Cardiac septum (tissue), 1 donor: ENCODE results near the gene MAPK4. TPM values are rescaled to one million over a fixed set of nuclear protein-coding genes. Genes with fewer than 3 reads are reported as not detected.

Source experiments
- DNase-seq: peaks from one replicate; pipeline ENCODE4 v3.0.0-alpha.2; 2020; ENCODE audit warnings: low spot score
- intact Hi-C: fragments of 100-400 bp; cut with DNase I; formaldehyde crosslinking; loops from one replicate; pipeline ENCODE4 v1.14.0; 2022
- total RNA-seq: library from RNA; stranded (reverse); fragmentation: NEBNext Ultra II Directional; extraction: Animal tissue kit (Norgen Biotek cat#: 25700); gene quantifications from one replicate; pipeline ENCODE4 v1.2.1, GENCODE V29; 2021
- donor health status: DM: no; HTN: no; CAD: no.

The MAPK4 gene
- total RNA-seq, 1 donor from 2014 or later = 38.2 TPM

DNA sequence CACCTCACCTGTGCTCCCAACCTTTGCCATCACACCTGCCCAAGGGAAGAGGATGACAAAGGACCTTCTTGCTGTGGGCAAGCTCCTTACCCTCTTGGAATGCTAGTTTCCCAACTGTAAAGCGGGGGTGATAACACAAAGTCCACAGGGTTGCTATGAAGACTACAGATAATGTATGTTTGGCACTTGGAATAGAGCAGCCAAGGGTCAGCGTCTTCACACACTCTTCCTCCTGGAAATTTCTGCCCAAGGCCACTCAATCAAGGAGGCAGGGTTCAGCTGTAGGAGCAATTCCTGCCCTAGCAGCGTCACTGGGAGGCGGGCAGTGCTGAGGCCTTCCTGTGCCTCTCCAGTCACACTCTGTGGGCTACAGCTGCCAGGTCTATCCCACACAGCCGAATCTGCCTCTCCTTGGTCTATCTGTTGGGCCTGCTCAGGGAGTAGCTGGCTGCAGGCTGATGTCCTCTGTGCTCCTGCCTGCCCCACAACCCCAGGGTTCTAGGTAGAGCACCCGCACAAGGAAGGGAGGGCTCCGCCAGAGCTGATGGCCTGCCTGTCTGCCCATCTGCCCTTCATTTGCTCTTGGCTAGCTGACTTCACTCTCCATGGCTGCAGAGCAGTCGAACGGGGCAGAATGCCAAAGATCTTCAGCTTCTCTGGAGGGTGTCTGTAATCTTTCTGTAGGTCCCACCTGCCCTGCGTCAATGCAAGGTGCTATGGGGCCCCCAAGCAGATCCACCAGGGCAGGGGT is 168.0 kb downstream of the MAPK4 start:
- intact Hi-C loops = loop anchor here (5.0 kb wide), 1 partner anchor 51 kb away; no protein-coding TSS in a partner anchor
- DNase-seq = no peak

DNA sequence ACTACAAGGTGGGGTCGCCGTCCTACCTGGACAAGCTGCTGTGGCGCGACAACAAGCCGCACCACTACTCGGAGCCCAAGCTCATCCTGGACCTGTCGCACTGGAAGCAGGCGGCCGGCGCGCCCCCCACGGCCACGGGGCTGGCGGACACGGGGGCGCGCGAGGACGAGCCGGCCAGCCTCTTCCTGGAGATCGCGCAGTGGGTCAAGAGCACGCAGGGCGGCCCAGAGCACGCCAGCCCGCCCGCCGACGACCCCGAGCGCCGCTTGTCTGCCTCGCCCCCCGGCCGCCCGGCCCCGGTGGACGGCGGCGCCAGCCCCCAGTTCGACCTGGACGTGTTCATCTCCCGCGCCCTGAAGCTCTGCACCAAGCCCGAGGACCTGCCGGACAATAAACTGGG is 169.5 kb downstream of the MAPK4 start:
- DNase-seq = no peak
- intact Hi-C loops = loop anchor here (5.0 kb wide), 1 partner anchor 52 kb away; no protein-coding TSS in a partner anchor

DNA sequence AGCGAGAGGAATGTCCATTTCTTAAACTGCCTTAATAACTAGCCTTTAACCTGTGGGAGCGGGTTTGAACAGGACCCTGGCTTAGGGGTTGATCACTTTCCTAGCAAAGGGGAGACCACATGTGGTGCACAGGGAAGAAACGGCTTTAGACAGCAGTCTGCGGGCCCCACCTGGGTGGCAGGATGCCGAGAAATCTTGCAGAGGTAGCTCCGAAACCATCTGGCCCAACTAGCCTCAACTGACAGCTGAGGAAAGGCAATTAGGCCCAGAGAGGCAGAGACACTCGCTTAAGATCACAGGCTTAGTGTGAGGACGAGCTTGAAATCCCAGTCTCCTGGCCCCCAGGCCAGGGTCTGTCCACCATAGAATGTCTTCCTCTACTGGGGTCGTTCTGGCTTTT is 170.1 kb downstream of the MAPK4 start:
- DNase-seq = no peak
- intact Hi-C loops = loop anchor here (5.0 kb wide), 1 partner anchor 53 kb away; no protein-coding TSS in a partner anchor

DNA sequence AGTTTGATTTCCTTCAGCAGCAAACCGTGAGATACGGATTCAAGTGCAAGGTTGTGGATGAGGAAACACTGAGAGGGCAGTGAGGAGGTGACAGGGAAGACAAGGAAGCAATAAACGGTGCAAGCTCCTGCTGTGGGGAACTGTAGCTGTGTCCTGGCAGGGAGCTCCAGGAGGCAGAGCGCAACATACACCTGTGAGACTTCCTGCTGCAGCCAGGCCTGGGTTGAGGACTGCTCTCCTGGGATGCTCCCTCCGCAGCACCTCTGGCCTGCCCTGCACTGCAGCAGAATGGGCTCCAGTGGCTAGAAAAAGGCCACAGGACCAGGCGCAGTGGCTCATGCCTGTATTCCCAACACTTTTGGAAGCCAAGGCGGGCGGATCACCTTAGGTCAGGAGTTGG is 174.5 kb downstream of the MAPK4 start:
- intact Hi-C loops = no loop called here

DNA sequence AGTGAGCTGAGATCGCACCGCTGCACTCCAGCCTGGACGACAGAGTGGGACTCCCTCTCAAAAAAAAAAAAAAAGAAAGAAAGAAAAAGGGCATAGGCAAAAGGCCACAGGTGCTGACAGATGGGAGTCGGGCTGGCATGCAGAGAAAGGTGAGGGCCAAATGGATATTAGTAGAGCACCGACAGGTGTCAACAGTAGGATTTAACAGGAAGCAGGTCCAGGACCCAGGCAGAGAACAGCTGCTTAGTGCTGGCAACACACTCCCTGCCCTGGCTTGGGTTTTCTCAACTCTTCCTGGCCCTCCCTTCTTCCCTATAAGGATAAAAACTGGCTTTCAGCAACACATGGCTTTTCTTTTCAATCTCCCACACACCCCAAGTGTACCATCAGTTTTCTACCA is 175.0 kb downstream of the MAPK4 start:
- no peak for DNase-seq
- intact Hi-C loops = no loop called here

More for the DNA sequence above, 174.5 kb downstream of the MAPK4 start:
- DNase-seq = no peak

DNA sequence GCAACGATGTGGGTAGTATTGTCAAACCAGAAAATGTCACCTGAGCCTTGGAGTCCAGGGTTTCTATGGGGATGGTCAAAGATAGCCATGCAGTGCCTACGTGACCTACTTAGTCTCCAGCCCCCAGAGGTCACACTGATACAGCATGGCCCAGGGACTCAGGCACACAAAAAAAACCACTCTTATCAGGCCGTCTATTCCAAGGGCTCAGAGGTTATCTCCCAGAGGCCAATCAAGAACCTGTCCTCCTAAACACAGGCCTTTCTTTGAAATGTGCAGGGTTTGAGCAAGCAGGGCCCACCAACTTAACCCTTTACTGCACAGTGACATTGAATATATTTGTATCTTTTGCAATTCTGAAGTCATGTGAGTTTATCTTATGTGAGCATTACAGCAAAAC is 177.2 kb downstream of the MAPK4 start:
- DNase-seq = no peak
- intact Hi-C loops = no loop called here

DNA sequence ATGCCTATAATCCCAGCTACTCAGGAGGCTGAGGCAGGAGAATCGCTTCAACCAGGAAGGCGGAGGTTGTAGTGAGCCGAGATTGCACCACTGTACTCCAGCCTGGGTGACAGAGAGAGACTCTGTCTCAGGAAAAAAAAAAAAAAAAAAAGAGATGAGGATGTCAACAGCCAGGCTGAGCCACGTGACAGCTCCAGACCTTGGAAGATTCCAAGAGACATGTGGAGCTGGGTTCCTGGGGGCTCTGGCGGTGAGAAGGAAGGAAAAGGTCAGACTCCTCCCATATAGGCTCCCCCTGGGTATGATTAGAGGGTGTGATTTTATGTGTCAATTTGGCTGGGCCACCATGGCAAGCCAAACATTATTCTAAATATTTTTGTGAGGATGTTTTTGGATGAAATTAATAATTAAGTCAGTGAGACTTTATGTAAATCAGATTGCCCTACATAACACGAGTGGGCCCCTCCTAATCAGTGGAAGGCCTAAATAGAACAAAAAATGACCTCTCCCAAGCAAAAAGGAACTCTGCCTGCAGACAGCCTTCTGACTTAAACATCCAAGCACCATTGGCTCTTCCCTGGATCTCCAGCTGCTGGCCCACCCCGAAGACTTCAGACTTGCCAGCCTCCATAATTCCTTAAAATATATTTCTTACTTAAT is 178.3 kb downstream of the MAPK4 start:
- intact Hi-C loops = no loop called here
- no peak for DNase-seq

DNA sequence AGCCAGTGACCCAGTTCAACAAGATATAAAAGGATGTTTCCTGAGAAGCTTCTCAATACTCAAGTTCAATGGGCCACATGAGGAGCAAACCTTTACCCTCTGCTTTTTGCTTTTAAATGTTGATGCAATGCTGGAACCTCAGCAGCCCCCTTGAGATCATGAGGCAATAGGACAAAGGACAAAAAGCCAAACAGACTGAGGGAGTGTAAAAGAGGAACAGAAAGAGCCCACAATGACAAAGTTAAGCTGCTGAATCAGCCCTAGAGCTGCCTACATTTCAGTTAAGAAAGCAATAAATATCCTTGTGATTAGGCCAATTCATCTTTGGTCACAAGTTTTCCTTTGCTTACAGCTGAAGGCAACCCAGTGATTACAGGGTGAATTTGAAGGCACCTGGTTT is 183.1 kb downstream of the MAPK4 start:
- no peak for DNase-seq
- intact Hi-C loops = no loop called here

DNA sequence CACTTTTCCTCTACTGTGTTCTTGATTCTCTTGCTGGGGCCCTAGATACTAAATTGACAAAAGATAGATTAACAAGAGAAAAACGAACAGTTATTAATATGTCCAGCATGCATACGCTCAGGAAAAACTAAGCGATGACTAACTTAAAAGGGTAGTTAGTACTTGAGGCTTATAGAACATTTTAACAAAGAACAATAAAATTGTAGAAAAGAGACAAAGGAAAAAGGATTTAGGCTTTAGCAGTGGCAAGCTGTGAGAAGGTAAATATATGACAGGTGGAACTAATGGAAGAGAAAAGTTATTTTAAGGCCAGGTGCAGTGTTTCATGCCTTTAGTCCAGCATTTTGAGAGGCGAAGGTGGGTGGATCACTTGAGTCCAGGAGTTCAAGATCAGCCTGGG is 184.4 kb downstream of the MAPK4 start:
- no peak for DNase-seq
- intact Hi-C loops = no loop called here

DNA sequence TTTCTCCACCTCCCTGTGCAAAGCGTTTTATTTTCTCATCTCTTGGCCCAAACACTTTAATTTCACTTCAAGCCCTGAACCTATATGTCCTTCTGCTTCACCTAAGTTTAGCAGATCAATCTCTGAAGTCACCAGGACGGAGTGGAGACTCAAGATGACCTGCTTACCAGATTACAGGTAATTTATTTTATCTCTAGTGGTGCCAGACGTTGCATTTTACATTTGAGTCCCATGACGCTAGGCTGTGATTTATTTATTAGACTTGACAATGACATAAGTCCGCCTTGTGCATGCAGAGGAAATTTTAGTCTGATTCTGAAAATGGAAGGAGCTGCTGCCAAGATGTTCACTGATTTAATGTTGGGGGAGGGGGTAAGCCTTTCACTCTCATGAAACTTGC is 186.1 kb downstream of the MAPK4 start:
- intact Hi-C loops = no loop called here
- no peak for DNase-seq

DNA sequence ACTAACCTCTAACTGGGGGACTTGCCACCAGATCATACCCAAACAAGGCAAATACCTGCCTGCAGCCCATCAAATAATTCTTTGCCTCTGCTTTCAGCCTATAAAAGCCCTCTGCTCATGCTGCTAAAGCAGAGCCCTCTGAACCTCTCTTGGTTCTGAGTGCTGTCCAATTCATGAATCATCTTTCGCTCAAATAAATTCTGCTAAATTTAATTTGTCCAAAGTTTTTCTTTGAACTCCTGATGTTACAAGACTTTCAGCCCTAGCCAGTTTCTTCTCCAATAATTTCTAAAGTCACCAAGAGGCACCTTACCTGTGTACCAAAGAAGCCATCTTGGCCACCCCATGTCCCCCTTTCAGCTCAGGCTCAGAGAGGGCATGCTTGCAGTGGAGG is 188.0 kb downstream of the MAPK4 start:
- intact Hi-C loops = no loop called here
- no peak for DNase-seq

DNA sequence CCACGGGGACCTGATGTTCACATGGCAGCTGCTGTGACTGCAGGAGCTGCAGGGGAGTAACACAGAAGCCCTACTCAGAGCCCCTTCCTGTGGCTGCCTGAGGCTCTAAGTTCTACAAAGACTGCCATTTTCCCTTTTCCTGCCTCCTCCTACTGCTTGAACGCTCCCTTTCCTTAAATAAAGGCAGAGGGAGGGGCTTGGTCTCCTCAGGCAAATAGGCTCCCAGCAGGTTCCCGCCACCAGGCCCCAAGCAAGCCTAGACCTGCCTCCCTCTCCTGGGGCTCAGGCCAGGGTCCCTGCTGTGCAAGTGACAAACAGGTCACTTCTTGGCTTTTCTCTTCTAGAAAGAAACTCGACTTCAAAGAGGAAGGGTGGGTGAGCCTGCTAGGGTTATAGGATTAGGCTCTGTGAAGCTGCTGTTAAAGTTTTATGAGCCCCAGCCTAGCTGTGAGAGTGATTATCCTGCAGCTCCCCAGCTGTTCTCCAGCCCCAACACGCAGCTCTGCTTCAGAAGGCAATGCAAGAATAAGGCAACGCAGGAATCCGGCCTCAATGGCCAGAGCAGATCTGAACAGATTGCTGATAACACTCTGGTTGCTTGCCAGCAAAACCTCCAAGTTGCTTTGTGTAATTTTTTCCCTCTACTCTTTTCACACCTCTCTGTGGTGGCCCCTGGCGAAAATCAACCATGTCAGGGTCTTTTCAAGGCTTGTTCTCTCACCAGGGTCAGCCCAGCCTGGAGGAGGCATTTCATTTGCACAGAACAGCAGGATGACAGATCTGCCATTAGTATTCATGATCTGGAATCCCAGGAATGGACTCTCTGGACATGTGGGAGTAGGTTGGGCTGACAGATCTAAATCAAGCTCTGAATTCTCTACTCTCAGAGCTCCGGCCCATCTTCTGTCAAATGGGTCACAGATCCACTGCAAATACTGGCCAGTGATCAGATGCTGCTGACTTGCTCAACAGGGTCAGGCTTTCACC is 188.6 kb downstream of the MAPK4 start:
- no peak for DNase-seq
- intact Hi-C loops = no loop called here

DNA sequence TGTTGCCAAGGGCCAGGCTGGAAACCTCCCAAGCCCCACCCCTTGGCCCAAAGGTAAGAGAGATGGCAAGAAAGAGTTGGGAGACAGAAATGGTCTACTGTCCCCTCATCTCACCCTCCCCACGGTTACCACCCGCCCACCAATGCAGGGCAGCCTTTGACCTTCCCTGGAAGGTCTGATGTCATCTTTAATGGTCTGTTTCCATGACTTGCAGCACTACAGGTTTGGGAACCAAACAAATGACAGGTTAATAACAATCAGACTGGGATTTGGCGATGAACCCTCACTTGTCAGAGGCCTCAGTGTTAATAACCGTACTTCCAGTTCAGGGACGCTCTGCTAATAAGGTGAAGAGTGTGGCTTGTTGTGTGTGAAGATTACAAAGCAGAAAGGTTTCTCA is 189.5 kb downstream of the MAPK4 start:
- intact Hi-C loops = no loop called here
- DNase-seq = no peak

DNA sequence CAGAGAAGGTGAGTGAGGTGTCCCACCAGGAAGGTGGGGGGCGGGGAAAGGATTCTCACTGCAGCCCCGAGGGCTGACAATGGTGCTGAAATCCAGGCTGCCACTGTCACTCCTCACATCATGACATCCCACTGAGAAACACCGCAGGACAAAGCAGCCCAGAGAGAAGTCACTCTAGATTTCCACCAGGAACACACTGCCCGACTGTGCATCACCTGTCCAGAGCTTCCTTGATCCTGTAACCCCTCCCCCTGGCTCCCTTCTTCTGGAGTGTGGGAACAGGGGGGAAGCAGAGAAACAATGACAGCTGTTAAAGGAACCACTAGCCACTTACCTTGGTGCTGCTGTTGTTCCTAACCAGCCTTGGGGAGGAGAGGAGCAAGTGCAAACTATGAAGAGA is 190.1 kb downstream of the MAPK4 start:
- intact Hi-C loops = no loop called here
- DNase-seq = no peak

DNA sequence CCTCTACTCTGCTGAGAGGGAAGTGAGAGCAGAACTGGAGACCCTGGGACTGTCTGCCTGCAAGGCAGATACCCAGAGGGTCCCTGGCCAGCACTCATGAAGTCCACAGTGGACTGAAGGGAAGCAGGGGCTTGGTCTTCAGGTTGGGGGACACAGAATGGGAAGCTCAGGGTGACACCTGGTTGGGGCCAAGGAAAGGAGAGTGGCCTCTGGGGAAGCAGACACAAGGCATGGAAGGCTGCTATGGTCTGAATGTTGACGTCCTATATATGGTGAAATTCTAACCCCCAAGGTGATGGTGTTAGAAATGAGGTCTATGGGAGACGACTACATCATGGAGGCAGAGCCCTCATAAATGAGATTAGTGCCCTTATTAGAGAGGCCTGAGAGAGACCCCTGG is 190.7 kb downstream of the MAPK4 start:
- no peak for DNase-seq
- intact Hi-C loops = no loop called here

DNA sequence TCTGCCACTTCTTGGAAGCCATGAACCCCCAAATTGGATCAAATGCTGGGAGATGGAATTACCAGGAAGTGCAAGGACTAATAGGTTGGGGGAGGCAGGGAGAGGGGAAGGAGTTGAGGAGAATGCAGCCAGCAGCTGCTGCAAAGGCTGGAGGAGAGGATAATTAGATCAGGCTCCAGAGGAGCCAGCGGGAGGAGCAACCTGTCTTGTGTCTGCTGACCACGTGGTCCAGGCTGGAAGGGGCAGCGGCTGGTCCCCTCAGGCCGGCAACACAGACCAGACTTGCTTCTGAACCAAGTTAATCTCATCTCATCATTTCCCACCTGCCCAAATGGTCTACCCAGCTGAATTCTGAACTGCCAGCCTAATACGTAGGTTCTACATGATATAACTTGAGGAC is 191.6 kb downstream of the MAPK4 start:
- intact Hi-C loops = no loop called here
- no peak for DNase-seq

DNA sequence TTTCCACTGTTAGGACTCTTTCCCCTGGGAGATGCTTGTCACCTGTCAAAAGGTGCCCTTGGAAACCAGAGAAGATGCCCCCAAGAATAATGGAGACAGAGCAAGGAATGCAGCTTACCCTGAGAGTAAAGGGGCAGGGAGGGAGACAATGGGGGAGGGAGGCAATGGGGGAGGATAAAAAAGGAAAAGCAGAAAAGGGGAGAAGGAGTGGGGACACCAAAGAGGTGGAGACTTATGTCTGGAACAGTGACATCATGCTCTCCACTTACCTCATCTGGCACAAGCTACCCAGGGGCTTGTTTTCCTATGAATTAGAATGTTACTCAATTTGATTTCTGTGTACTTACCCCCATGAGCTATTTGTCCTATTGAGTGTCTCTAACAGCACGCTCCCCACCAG is 192.1 kb downstream of the MAPK4 start:
- no peak for DNase-seq
- intact Hi-C loops = no loop called here

DNA sequence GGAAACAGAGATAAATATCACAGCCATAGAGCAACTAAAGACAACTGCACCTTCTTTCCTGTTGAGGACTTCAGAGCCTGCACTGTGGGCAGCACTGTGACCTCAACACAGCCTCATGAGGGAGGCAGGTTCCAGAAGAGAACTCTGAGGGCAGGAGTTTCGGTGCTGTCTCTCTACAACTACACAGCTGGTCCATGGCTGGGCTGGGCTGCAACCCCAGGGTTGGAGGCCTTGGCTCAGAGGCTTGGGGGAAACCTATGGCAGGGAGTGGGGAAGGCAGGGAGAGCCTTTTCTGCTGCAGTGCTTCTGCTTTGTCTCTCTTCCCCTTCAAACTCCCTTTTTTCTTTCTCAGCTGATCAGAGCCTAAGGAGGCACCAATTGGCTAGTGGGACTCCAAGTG is 193.4 kb downstream of the MAPK4 start:
- intact Hi-C loops = no loop called here
- no peak for DNase-seq

DNA sequence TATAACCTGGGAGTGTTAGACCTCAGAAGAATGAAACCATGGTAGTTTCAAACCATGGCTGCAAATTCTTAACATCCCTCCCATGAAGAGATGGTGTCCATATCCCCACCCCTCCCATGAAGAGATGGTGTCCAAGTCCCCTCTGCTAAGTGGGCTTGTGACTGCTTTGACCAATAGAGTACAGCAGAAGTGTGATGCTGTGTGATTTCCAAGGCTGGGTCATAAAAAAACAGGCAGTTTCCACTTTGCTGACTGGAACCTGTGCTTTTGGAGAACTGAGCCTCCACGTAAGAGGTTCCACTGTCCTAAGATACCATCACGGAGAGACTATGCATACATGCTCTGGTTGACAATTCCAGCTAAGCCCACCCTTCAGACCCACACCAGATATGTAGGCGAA is 194.4 kb downstream of the MAPK4 start:
- no peak for DNase-seq
- intact Hi-C loops = no loop called here

DNA sequence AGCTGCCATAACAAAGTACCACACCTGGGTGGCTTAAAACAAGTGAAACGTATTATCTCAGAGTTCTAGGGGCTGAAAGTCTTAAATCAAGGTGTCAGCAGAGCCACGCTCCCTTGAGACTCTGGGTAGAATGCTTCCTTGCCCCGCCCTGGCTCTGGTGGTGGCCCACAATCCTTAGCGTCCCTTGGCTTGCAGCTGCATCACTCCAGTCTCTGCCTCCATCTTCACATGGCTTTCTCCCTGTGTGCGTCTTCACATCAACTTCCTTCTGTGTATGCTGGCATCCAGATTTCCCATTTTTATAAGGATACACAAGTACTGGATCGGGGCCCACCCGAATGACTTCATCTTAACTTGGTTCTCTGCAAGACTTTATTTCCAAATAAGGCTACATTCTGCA is 197.5 kb downstream of the MAPK4 start:
- no peak for DNase-seq
- intact Hi-C loops = no loop called here
